GM12801 (cell line): ENCODE data around the gene LGALS7.

Experiments used
- TF ChIP-seq, protein P1 (sequence below): IDR thresholded peaks from one replicate; pipeline ENCODE4 v1.5.1; 2011; ENCODE audit warnings: control low read depth; ENCODE audit not compliant: insufficient read length; ENCODE audit errors: extremely low read depth

LGALS7 gene

DNA sequence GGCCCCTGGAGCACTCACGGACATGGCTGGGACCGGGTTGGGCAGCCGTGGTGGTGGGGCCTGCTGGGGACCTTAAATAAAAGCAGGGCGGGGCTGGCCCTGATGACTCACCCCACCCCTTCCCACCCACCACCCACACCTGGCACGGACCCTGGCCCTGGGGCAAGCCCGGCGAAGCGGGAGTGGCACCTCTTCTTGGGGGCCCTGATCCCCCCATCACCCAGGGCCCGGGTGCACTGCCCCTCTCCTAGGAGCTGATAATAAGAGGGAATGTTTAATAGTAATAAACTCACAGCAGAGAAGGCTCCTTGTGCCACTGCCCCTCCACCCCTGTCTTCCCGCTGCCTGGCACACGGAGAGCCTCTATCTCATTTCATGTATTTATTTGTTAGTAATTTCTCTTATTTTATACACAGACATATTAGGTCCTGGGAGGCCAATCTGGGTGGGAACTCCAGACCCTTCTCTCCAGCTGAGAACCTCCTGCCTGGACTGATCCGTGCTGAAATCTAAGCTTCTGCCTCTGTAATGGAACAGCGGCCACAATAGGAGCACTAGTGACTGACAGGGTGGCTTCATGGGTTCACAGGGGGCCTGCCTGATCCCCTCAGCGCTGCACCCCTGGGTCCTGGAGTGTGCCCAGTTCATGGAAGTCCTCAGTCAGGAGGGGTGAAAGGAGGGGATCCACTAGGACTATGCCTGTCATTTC, at the start of gene LGALS7:
LGALS7 (minus strand) TSS at position 49 of the 709 bp plus-strand sequence; CDS start at position 24, 25 bp downstream.
- TF ChIP-seq, protein P1, sequence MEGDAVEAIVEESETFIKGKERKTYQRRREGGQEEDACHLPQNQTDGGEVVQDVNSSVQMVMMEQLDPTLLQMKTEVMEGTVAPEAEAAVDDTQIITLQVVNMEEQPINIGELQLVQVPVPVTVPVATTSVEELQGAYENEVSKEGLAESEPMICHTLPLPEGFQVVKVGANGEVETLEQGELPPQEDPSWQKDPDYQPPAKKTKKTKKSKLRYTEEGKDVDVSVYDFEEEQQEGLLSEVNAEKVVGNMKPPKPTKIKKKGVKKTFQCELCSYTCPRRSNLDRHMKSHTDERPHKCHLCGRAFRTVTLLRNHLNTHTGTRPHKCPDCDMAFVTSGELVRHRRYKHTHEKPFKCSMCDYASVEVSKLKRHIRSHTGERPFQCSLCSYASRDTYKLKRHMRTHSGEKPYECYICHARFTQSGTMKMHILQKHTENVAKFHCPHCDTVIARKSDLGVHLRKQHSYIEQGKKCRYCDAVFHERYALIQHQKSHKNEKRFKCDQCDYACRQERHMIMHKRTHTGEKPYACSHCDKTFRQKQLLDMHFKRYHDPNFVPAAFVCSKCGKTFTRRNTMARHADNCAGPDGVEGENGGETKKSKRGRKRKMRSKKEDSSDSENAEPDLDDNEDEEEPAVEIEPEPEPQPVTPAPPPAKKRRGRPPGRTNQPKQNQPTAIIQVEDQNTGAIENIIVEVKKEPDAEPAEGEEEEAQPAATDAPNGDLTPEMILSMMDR, result no peak

DNA sequence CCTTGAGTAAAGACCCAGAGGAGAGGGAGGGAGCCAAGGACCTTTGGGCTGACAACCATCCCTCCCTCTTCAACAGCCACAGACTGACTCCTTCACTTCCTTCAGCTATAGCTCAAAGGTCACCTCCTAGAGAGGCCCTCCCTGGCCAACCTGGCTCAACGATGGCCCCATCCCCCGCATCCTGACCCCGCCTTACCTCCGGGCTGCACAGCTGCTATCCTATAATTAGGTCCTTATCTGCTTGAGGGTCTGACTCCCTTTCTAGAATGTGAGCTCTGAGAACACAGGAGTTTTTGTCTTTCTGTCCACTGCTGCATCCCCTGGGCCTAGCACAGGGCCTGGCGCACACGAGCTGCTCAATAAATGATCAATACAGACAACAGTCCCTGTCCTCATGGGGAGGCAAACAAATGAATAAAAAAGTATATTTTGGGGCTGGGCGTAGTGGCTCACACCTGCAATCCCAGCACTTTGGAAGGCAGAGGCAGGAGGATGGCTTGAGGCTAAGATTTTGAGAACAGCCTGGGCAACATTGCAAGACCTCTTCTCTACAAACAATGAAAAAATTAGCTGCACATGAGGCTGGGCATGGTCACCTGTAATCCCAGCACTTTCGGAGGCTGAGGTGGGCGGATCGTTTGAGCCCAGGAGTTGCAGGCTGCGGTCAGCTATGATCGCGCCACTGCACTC, 46.1 kb upstream of the LGALS7 start:
- TF ChIP-seq, protein P1, result no peak

DNA sequence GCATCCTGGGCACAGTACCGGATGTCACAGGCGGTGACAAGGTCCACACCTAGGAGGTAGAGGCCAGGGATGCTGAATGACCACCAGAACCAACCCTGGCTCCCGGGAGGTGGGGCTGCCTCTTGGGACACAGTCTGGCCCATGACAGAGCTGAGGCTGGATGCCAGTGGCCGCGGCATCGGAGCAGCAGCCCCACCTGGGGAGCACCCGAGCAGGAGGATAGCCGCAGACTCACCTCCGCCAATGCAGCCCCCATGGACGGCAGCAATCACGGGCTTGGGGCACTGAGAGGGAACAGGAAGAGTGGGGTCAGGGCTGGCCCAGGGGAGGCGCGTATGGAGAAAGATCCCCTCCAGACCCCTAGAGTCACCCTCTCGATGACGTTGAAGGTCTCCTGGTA, 43.8 kb upstream of the LGALS7 start:
- TF ChIP-seq, protein P1, result no peak

DNA sequence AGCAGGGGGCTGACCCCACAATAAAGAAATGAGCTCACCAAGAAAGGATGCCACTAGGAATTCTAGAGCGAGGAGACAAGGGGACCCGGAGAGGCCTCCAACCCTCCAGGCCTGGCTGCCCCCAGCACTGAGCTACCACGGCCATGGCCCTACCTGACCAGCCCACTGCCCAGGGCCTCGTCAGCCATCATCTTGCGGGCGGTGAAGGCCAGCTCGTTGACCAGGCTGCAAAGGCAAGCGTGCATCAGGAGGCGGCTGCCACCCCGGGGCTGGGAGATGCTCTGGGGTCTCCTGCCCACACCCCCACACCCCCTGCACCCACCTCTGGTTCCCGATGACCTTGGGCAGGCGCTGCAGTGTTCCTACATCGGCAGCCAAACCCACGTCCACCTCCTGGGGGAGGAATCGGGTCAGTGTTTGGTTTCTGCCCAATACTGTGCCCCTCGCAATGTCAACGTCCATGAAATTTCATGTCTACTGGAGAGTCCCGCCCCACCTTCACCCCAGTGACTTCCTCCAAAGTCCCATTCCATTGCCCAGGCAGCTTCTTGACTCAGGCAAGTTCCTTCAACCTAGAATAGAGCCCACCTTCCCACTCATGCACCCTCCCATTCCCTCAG, 42.9 kb upstream of the LGALS7 start:
- TF ChIP-seq, protein P1, result no peak

DNA sequence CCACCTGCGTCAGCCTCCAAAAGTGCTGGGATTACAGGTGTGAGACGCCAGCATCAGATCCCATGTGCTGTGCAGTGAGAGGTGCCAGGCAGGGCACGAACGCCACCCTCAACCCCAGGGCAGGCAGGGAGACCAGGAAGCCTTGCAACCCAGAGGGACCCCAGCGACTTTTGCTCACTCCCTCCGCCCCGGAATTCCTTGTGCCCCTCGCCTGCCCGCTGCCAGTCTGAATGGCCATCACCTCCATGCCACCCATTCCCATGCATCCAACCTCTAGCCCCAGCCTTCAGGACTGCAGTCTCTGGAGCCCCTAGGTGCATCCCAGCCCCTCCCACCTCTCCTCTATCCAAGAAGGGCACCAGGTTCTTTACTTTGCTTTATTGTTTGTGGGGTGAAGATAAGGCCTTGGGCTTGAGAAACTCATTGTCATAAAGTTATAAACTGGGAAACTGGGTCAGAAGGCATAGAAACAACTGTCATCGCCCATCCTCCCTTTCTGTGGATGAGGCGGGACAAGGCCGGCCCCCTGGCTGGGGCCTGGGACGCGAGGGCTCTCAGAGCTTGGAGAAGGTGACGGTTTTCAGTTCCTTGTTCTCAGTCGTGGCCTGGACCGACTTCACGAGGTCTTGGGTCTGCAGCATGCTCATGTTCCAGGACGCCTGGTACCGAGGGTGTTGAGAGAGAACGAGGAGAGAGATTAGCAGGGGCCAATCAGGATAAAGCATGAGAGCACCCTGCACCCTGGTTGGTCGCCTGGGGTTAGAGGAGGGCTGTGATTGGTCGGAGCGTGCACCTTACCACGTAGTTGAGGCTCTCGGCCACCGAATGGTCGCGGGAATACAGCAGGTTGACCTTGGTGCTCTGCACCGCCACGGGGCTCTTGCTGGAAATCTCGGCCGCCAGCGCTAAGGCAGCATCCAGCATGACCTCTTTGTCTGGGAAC, 42.0 kb upstream of the LGALS7 start:
- TF ChIP-seq, protein P1, result no peak

DNA sequence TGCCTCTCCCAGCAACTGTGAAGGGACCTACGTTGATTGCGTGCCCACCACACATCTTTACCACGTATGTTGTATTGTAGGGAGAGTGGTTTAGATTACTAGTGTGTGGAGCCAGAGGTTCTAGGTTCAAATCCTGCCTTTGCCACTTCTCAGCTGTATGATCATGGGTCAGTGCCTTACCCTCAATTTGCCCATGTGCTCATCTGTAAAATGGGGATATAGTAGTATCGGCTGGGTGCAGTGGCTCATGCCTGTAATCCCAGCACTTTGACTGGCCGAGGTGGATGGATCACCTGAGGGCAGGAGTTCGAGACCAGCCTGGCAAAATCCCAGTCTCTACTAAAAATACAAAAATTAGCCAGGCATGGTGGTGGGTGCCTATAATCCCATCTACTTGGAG, 40.0 kb upstream of the LGALS7 start:
- TF ChIP-seq, protein P1, result no peak
